ENCODE results near the gene EPS8L3. TPM values are rescaled to one million over a fixed set of nuclear protein-coding genes. Genes with fewer than 3 reads are reported as not detected.

EPS8L3 gene
- total and polyA plus RNA-seq, 2 of the 4 experiments (the other 2 are of a cell fraction) = not detected

GRCh38 chr1:109784551-109785252 lies 21.0 kb upstream of the EPS8L3 start:
- H2AK5ac ChIP-seq (ENCODE audit: low read depth, low read length) = peak overlapping the region; percentile 92
- peaks cover 29% of the 10 kb centered on the region for H3K4me1 ChIP-seq (ENCODE audit: control insufficient read depth, insufficient read depth, low read length)
- no peak overlapping the region; a peak in 1 of 4 replicates for H4K8ac ChIP-seq (ENCODE audit: low read depth in 2 of 2, low read length in 2 of 2)
- peak overlapping the region; percentile 71 for H2BK120ac ChIP-seq (ENCODE audit: low read depth, low read length)
- H3K14ac ChIP-seq (replicated peaks; ENCODE audit: low read depth, low read length) = peak overlapping the region; percentile 31
- no peaks in the 10 kb centered on the region for H4K20me1 ChIP-seq (ENCODE audit: insufficient read depth, low read length)
- peak overlapping the region; percentile 72 for H2BK20ac ChIP-seq (ENCODE audit: low read depth, low read length)
- WGBS, 2 experiments (ENCODE audit: extremely low coverage in 2 of 2, insufficient read length in 1 of 2) = 92% methylated on average over 4 of the region's 5 CpGs; no CpG with 5 or more reads in 1 of the 2 experiments
- no peaks in the 10 kb centered on the region for H3K27me3 ChIP-seq (ENCODE audit: control insufficient read depth, insufficient read depth, low read length)
- H3K36me3 ChIP-seq (ENCODE audit: control insufficient read depth, insufficient read depth, low read length) = no peaks in the 10 kb centered on the region
- peak overlapping the region; percentile 52 for H3K4ac ChIP-seq (ENCODE audit: low read depth, low read length)
- peak overlapping the region; percentile 97; the same call in 1 of the 3 replicates for H2BK15ac ChIP-seq (ENCODE audit: low read depth, low read length)
- no peak overlapping the region for H3K4me2 ChIP-seq (ENCODE audit: low read depth, low read length)
- H3K79me1 ChIP-seq (ENCODE audit: low read depth in 1 of 2, low read length in 2 of 2) = no peaks in the 10 kb centered on the region
- H4K91ac ChIP-seq (ENCODE audit: insufficient read depth, low read depth, low read length) = peak overlapping the region; percentile 61
- H3K4me3 ChIP-seq (ENCODE audit: insufficient read depth, low read depth, low read length) = no peak overlapping the region
- H3K23ac ChIP-seq (ENCODE audit: low read depth, low read length) = no peak overlapping the region
- H3K9me3 ChIP-seq (ENCODE audit: control insufficient read depth, insufficient read depth, low read length) = no peaks in the 10 kb centered on the region
- intact Hi-C loops (cut with micrococcal nuclease) = no loop called here
- H2BK5ac ChIP-seq (ENCODE audit: low read depth, low read length, poor library complexity, severe bottlenecking) = no peak overlapping the region
- H3K56ac ChIP-seq (ENCODE audit: extremely low read depth, insufficient read depth, low read length) = no peak overlapping the region
- no peak overlapping the region for H3K27ac ChIP-seq (ENCODE audit: insufficient read depth, low read length)
- ChIA-PET CTCF (no interaction called here), POLR2A (ENCODE audit: unreplicated experiment) (no interaction called here)
- ATAC-seq (ENCODE audit: low read depth) (no peak), DNase-seq (no peak)
- H3K9me1 ChIP-seq (ENCODE audit: insufficient read depth, low read length) = peaks cover 28% of the 10 kb centered on the region
- BruUV-seq (replicated peaks) = no TSS peak
- H3K9ac ChIP-seq (ENCODE audit: low read depth, low read length) = no peak overlapping the region
- H4K5ac ChIP-seq (ENCODE audit: low read depth, low read length) = no peak overlapping the region
- dilution Hi-C loops (cut with HindIII; ENCODE audit: low sequenced_read_pairs, unreplicated experiment) = no loop called here
- H3K18ac ChIP-seq (ENCODE audit: low read depth, low read length) = no peak overlapping the region; the same call in 1 of the 2 replicates
- H2AK9ac ChIP-seq (replicated peaks; ENCODE audit: low read depth, low read length, poor library complexity) = peak overlapping the region; percentile 79
- peak overlapping the region; percentile 64 for H2AFZ ChIP-seq (replicated peaks; ENCODE audit: low read length, poor library complexity)
- in situ Hi-C loops (cut with MboI; ENCODE audit: low sequenced_read_pairs) = loop anchor here (25.0 kb wide), 1 partner anchor 128 kb away; the partner anchor contains the start of gene CSF1
- no peak for TF ChIP-seq POLR2A (IDR thresholded peaks at IDR 0.05; ENCODE audit: low read depth, low read length)
- TF ChIP-seq, protein P1, sequence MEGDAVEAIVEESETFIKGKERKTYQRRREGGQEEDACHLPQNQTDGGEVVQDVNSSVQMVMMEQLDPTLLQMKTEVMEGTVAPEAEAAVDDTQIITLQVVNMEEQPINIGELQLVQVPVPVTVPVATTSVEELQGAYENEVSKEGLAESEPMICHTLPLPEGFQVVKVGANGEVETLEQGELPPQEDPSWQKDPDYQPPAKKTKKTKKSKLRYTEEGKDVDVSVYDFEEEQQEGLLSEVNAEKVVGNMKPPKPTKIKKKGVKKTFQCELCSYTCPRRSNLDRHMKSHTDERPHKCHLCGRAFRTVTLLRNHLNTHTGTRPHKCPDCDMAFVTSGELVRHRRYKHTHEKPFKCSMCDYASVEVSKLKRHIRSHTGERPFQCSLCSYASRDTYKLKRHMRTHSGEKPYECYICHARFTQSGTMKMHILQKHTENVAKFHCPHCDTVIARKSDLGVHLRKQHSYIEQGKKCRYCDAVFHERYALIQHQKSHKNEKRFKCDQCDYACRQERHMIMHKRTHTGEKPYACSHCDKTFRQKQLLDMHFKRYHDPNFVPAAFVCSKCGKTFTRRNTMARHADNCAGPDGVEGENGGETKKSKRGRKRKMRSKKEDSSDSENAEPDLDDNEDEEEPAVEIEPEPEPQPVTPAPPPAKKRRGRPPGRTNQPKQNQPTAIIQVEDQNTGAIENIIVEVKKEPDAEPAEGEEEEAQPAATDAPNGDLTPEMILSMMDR (conservative IDR thresholded peaks at IDR 0.05; ENCODE audit: low read depth, low read length) = no peak
- no peak for TF ChIP-seq BHLHE40 (IDR thresholded peaks at IDR 0.05; ENCODE audit: low read depth, low read length)
- TF ChIP-seq ELK1 (IDR thresholded peaks at IDR 0.05; ENCODE audit: borderline replicate concordance, low read depth, low read length) = no peak
- no peak for TF ChIP-seq SMC3 (IDR thresholded peaks at IDR 0.05; ENCODE audit: low read depth, low read length)
- TF ChIP-seq CHD1 (IDR thresholded peaks at IDR 0.05; ENCODE audit: low read depth, low read length) = no peak
- TF ChIP-seq RCOR1 (IDR thresholded peaks at IDR 0.05; ENCODE audit: insufficient replicate concordance, low read length) = no peak
- TF ChIP-seq MAZ (IDR thresholded peaks at IDR 0.05; ENCODE audit: borderline replicate concordance, low read depth, low read length) = no peak
- no peak for TF ChIP-seq FOS (IDR thresholded peaks at IDR 0.05; ENCODE audit: low read depth, low read length)
- TF ChIP-seq MAFK (IDR thresholded peaks at IDR 0.05; ENCODE audit: low read depth, low read length) = no peak
- no peak for TF ChIP-seq CEBPB (IDR thresholded peaks at IDR 0.05; ENCODE audit: low read depth, low read length)
- TF ChIP-seq RAD21 (IDR thresholded peaks at IDR 0.05; ENCODE audit: low read length) = no peak
- no peak for TF ChIP-seq MXI1 (IDR thresholded peaks at IDR 0.05; ENCODE audit: borderline replicate concordance, low read depth, low read length)
- no peak for TF ChIP-seq RFX5 (IDR thresholded peaks at IDR 0.05; ENCODE audit: low read depth, low read length)
- TF ChIP-seq, protein P2, sequence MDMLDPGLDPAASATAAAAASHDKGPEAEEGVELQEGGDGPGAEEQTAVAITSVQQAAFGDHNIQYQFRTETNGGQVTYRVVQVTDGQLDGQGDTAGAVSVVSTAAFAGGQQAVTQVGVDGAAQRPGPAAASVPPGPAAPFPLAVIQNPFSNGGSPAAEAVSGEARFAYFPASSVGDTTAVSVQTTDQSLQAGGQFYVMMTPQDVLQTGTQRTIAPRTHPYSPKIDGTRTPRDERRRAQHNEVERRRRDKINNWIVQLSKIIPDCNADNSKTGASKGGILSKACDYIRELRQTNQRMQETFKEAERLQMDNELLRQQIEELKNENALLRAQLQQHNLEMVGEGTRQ (IDR thresholded peaks at IDR 0.05; ENCODE audit: low read depth, low read length) = no peak

Measured in IMR-90 (cell line).